OCI-LY7 (cell line): ENCODE data around the gene SST. TPM values are rescaled to one million over a fixed set of nuclear protein-coding genes. Genes with fewer than 3 reads are reported as not detected.

ENCODE experiments used
- BruUV-seq: library from RNA; stranded (reverse); fragments of 400-500 nt; replicated peaks from 2 replicates; lab custom pipeline; 2021; lab: Mats Ljungman, UMichigan
- CTCF ChIA-PET: fragments of 300-600 bp; sonication (Branson Sonifier 250); formaldehyde crosslinking; loops from one replicate; lab custom pipeline; 2022; ENCODE audit warnings: antibody characterized with exemption; ENCODE audit not compliant: unreplicated experiment; lab: Charles Lee
- POLR2A ChIA-PET: fragments of 300-600 bp; sonication (Branson Sonifier 250); formaldehyde crosslinking; loops from one replicate; lab custom pipeline; 2022; ENCODE audit warnings: antibody characterized with exemption; lab: Charles Lee
- DNase-seq: peaks from one replicate; pipeline ENCODE4 v3.0.0-alpha.2; 2015; ENCODE audit warnings: low spot score
- H2AFZ ChIP-seq: fragments of 200-600 bp; sonication (generic), shearing (Covaris generic); 2 replicates; pipeline ENCODE4 v1.6.1; 2014; ENCODE audit warnings: mild to moderate bottlenecking, antibody characterized with exemption, low read length, moderate library complexity
- H3K27ac ChIP-seq: fragments of 200-600 bp; sonication (generic); 2 replicates; pipeline ENCODE4 v1.5.1; 2014; ENCODE audit warnings: mixed run types, low read depth, mild to moderate bottlenecking, moderate library complexity, low read length, inconsistent platforms; ENCODE audit not compliant: poor library complexity, severe bottlenecking
- H3K36me3 ChIP-seq: fragments of 200-600 bp; sonication (generic); 2 replicates; pipeline ENCODE4 v1.6.1; 2014; ENCODE audit warnings: mild to moderate bottlenecking, antibody characterized with exemption, low read length, moderate library complexity, mixed read lengths; ENCODE audit not compliant: insufficient read depth
- H3K4me1 ChIP-seq: fragments of 200-600 bp; sonication (generic); 2 replicates; pipeline ENCODE4 v1.5.1; 2014; ENCODE audit warnings: mild to moderate bottlenecking, low read length; ENCODE audit not compliant: insufficient read depth, poor library complexity, severe bottlenecking
- H3K4me2 ChIP-seq: fragments of 200-600 bp; sonication (generic); 2 replicates; pipeline ENCODE4 v1.6.1; 2014; ENCODE audit warnings: mild to moderate bottlenecking, low read length
- H3K4me3 ChIP-seq: fragments of 200-600 bp; sonication (generic); 2 replicates; pipeline ENCODE4 v1.5.1; 2014; ENCODE audit warnings: mild to moderate bottlenecking, low read depth, low read length; ENCODE audit not compliant: poor library complexity, severe bottlenecking
- H3K79me2 ChIP-seq: fragments of 200-600 bp; sonication (generic); 2 replicates; pipeline ENCODE4 v1.6.1; 2016; ENCODE audit warnings: low read depth, mild to moderate bottlenecking, low read length, moderate library complexity, mixed read lengths; ENCODE audit not compliant: insufficient read depth
- H3K9me2 ChIP-seq: fragments of 200-600 bp; sonication (generic); 2 replicates; pipeline ENCODE4 v1.6.1; 2016; ENCODE audit warnings: mild to moderate bottlenecking, low read length, mixed read lengths; ENCODE audit not compliant: insufficient read depth
- H3K9me3 ChIP-seq: fragments of 200-600 bp; sonication (generic); 2 replicates; pipeline ENCODE4 v1.6.1; 2014; ENCODE audit warnings: mild to moderate bottlenecking, mixed run types, low read length, mixed read lengths
- H4K20me1 ChIP-seq: fragments of 200-600 bp; sonication (generic); 2 replicates; pipeline ENCODE4 v1.6.1; 2014; ENCODE audit warnings: mild to moderate bottlenecking, antibody characterized with exemption, low read length, moderate library complexity, mixed read lengths; ENCODE audit not compliant: insufficient read depth
- EZH2phosphoT487 ChIP-seq: fragments of 200-600 bp; sonication (generic); IDR thresholded peaks from 2 replicates; pipeline ENCODE4 v1.6.1; 2018; ENCODE audit warnings: low read depth, borderline replicate concordance, mild to moderate bottlenecking, mixed run types, antibody characterized with exemption, low read length, moderate library complexity, mixed read lengths
- intact Hi-C: fragments of 100-400 bp; cut with micrococcal nuclease; formaldehyde crosslinking; loops from one replicate; pipeline ENCODE4 v1.10.0; 2022; ENCODE audit not compliant: unreplicated experiment
- total RNA-seq, 2 experiments: library from RNA; depleted of rRNA in 1 of 2; stranded (reverse); fragments of >200 nt in 1 of 2; shearing (Covaris generic) in 1 of 2; gene quantifications; 2 replicates each; pipeline ENCODE4 v1.2.3, GENCODE V29; 2014 to 2022
- TF ChIP-seq, protein P1 (sequence below): fragments of 200-600 bp; sonication (generic); conservative IDR thresholded peaks from 2 replicates; pipeline ENCODE4 v1.5.1; 2014; ENCODE audit warnings: mild to moderate bottlenecking, antibody characterized with exemption, low read length, moderate library complexity, mixed read lengths

SST gene
- total RNA-seq, 2 experiments from 2014 or later: not detected

DNA sequence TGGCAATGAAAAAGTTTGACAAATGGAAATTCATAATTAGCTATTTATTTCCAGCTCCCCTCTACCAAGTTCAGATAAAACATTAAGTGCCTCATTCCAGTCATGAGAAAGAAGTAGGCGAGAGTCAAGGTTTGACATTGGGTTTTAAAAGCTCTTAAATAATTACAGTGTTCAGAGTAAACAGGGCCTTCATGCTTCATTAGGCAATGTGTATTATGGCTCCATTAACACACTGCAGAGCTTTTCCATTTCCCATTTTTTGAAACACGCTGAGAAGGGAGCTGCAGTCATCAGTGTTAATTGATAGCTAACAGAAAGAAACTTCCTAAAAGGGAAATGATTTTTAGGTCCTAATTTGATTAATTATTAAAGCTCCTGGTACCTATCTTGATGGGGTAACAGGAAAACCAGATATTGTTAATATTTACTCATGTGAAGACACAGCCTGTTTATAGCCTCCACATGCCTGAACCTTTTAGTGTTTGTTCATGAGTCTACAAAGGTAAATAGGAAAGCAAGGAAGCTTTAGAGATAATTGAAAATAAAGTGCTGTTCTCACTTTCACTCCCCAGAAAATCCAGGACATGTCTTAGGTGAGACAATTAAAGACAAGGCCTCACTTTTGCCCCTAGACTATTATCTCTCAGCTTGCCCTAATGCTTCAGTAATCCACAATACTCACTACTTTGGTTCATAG, 28.7 kb downstream of the SST start:
- Histone ChIP-seq H3K9me3 (no peaks in the 10 kb centered on the region), H3K4me2 (no peak overlapping the region), H3K4me3 (no peak overlapping the region), H3K9me2 (no peaks in the 10 kb centered on the region), H3K4me1 (no peaks in the 10 kb centered on the region), H3K27ac (no peak overlapping the region), H3K79me2 (no peaks in the 10 kb centered on the region), H2AFZ (no peak overlapping the region), H3K36me3 (no peaks in the 10 kb centered on the region), H4K20me1 (no peaks in the 10 kb centered on the region)
- TF ChIP-seq EZH2phosphoT487: no peak
- TF ChIP-seq, protein P1, sequence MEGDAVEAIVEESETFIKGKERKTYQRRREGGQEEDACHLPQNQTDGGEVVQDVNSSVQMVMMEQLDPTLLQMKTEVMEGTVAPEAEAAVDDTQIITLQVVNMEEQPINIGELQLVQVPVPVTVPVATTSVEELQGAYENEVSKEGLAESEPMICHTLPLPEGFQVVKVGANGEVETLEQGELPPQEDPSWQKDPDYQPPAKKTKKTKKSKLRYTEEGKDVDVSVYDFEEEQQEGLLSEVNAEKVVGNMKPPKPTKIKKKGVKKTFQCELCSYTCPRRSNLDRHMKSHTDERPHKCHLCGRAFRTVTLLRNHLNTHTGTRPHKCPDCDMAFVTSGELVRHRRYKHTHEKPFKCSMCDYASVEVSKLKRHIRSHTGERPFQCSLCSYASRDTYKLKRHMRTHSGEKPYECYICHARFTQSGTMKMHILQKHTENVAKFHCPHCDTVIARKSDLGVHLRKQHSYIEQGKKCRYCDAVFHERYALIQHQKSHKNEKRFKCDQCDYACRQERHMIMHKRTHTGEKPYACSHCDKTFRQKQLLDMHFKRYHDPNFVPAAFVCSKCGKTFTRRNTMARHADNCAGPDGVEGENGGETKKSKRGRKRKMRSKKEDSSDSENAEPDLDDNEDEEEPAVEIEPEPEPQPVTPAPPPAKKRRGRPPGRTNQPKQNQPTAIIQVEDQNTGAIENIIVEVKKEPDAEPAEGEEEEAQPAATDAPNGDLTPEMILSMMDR: no peak
- no peak for DNase-seq
- ChIA-PET CTCF (no interaction called here), POLR2A (interaction anchor here (0.8 to 1.1 kb wide), 2 partner anchors 11 to 26 kb away, joined by 3 to 4 read pairs; no protein-coding TSS in a partner anchor)
- BruUV-seq: no TSS peak
- intact Hi-C loops: no loop called here

DNA sequence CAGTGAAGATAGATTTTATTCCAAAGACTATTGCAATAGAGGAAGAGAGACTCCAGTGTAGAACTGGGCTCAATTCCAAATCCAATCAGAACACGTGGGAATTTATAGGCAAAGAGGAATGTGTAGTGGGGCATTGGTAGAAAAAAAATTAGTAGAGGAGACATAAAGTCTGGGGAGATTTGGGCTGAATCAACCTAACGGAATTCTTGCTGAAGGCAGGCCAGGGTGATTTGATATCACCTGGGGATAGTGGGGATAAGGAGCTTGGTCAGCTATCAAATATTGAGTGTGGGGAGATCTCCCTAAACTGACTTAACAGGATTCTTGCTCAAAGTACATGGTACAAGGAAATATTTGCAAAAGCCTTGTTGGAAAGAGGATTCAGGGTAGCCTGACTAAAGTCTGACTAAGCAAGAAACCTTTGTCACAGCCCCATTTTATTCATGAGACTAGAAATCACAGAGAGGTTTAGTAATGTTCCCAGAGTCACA, 29.6 kb downstream of the SST start:
- H3K4me2 ChIP-seq: no peak overlapping the region
- POLR2A ChIA-PET: interaction anchor here (0.9 to 1.1 kb wide), 2 partner anchors 27 to 43 kb away, joined by 3 read pairs; no protein-coding TSS in a partner anchor
- no peaks in the 10 kb centered on the region for H3K79me2 ChIP-seq
- H3K27ac ChIP-seq: no peak overlapping the region
- H3K4me1 ChIP-seq: no peaks in the 10 kb centered on the region
- H3K4me3 ChIP-seq: no peak overlapping the region
- BruUV-seq: no TSS peak
- no peaks in the 10 kb centered on the region for H3K36me3 ChIP-seq
- no peaks in the 10 kb centered on the region for H3K9me2 ChIP-seq
- TF ChIP-seq, protein P1: no peak
- no peak for TF ChIP-seq EZH2phosphoT487
- CTCF ChIA-PET: no interaction called here
- no peak for DNase-seq
- H4K20me1 ChIP-seq: no peaks in the 10 kb centered on the region
- H2AFZ ChIP-seq: no peak overlapping the region
- intact Hi-C loops: no loop called here
- no peaks in the 10 kb centered on the region for H3K9me3 ChIP-seq

DNA sequence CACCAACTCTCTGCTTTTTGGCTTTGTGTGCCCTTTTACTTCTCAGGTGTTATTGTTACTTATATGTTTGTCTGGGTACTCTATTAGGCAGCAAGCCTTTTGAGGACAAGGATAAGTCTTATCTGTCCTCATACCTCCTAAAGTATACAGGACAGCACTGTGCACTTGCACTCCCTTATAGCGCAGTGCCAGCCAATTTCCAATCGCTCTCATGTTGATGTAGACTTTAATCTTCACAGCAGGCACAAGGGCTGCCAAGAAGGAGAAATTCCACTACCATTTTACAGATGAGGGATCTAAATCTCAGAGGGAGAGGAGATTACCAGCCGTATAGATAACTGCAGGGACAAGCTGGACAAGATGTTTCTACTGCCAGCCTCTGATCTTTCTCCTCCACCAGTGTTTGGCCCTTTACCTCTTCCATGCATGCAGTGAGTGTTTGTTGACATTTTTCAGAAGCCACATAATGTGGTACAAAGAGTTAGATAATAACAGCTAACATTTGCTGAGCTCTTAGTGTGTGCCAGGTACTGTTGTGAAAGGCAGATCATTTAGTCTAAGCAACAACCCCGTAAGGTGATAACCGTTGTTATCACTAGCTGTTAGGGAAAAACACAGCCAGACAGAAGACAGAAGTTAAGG, 30.1 kb downstream of the SST start:
- Histone ChIP-seq H3K4me3 (no peak overlapping the region), H3K27ac (no peak overlapping the region), H4K20me1 (no peaks in the 10 kb centered on the region), H2AFZ (no peak overlapping the region), H3K79me2 (no peaks in the 10 kb centered on the region), H3K4me2 (no peak overlapping the region), H3K36me3 (no peaks in the 10 kb centered on the region), H3K4me1 (no peaks in the 10 kb centered on the region), H3K9me2 (no peaks in the 10 kb centered on the region), H3K9me3 (no peaks in the 10 kb centered on the region)
- intact Hi-C loops: no loop called here
- BruUV-seq: no TSS peak
- DNase-seq: no peak
- TF ChIP-seq, protein P1: no peak
- no peak for TF ChIP-seq EZH2phosphoT487
- POLR2A ChIA-PET: interaction anchor here (0.9 kb wide), 1 partner anchor 42 kb away, joined by 3 read pairs; no protein-coding TSS in a partner anchor
- CTCF ChIA-PET: no interaction called here
